Transverse colon (tissue), 4 donors: ENCODE data around the gene DTWD2. TPM values are rescaled to one million over a fixed set of nuclear protein-coding genes. Genes with fewer than 3 reads are reported as not detected.

Source experiments
- DNase-seq: peaks from one replicate; pipeline ENCODE4 v3.0.0-alpha.2; 2019
- H3K27ac ChIP-seq, 4 donors: fragments of 200-600 bp; sonication (generic); 2 replicates each; pipeline ENCODE4 v1.5.1; 2016 to 2018; ENCODE audit warnings: inconsistent platforms in 4 of 4
- H3K27me3 ChIP-seq: fragments of 200-600 bp; sonication (generic); 2 replicates; pipeline ENCODE4 v1.5.1; 2017; ENCODE audit warnings: inconsistent platforms
- H3K36me3 ChIP-seq, 4 donors: fragments of 200-600 bp; sonication (generic); 2 replicates each; pipeline ENCODE4 v1.5.1; 2017 to 2019; ENCODE audit warnings: inconsistent platforms in 4 of 4
- H3K4me1 ChIP-seq, 4 donors: fragments of 200-600 bp; sonication (generic); 2 replicates each; pipeline ENCODE4 v1.5.1; 2017 to 2020; ENCODE audit warnings: inconsistent platforms in 4 of 4
- H3K4me3 ChIP-seq, 4 donors: fragments of 200-600 bp; sonication (generic); 1 replicate in 1 of 4; 2 replicates in 3 of 4; pipeline versions ENCODE4 v1.5.1 to v1.6.1; 2017 to 2019; ENCODE audit warnings: inconsistent platforms in 4 of 4
- H3K9me3 ChIP-seq, 2 donors: fragments of 200-600 bp; sonication (generic); 2 replicates each; pipeline ENCODE4 v1.5.1; 2017 to 2019; ENCODE audit warnings: inconsistent platforms in 2 of 2
- EP300 ChIP-seq: sonication (generic); formaldehyde crosslinking; IDR thresholded peaks from one replicate; pipeline ENCODE4 v1.6.1; 2017; ENCODE audit warnings: antibody characterized with exemption, low read depth
- POLR2A ChIP-seq: fragments of 450-650 bp; IDR thresholded peaks from one replicate; pipeline ENCODE4 v1.6.1; 2016; ENCODE audit warnings: antibody characterized with exemption, mild to moderate bottlenecking, moderate library complexity
- POLR2AphosphoS5 ChIP-seq, 3 donors: sonication (generic); formaldehyde crosslinking; IDR thresholded peaks; one replicate each; pipeline ENCODE4 v1.6.1; 2016; ENCODE audit warnings: antibody characterized with exemption in 3 of 3
- WGBS, 2 donors: methylation state at CpG; one replicate each; pipeline ENCODE4 v1.1.5; 2018; ENCODE audit warnings: low coverage in 1 of 2; 5-methylcytosine and 5-hydroxymethylcytosine counted together
- in situ Hi-C, 4 donors: fragments of 200-750 bp; cut with MboI; loops; one replicate each; pipeline versions ENCODE4 v1.15.0 to v1.15.1; 2017; ENCODE audit warnings: low sequenced_read_pairs in 3 of 4, low pct_ligation_motif_present in 1 of 4, low pct_unique_long_range_greater_than_20kb in 1 of 4
- intact Hi-C: fragments of 100-400 bp; cut with DNase I; formaldehyde crosslinking; loops from one replicate; pipeline ENCODE4 v1.15.1; 2023; ENCODE audit warnings: low total_unique reads
- total RNA-seq, 4 donors: library from RNA; depleted of rRNA; stranded (reverse); fragments of >200 nt; gene quantifications; one replicate each; pipeline ENCODE4 v1.1.0, GENCODE V29; 2016
- TF ChIP-seq, protein P1 (sequence below), 5 experiments: fragments of 200-600 bp in 3 of 5; fragments of 450-650 bp in 2 of 5; sonication (generic) in 3 of 5; IDR thresholded peaks; 1 replicate in 2 of 5; 2 replicates in 3 of 5; pipeline ENCODE4 v1.5.1; 2016 to 2017; ENCODE audit warnings: antibody characterized with exemption in 5 of 5, inconsistent platforms in 3 of 5, mild to moderate bottlenecking in 2 of 5, moderate library complexity in 1 of 5

DTWD2 gene
- total RNA-seq, 4 donors from 2014 or later, result 13.1 to 34.0 (median 23.0) TPM

GRCh38 chr5:118963169-118963568, 25.2 kb downstream of the DTWD2 start:
- H3K9me3 ChIP-seq, result no peaks in the 10 kb centered on the region
- no peak overlapping the region for H3K4me3 ChIP-seq
- intact Hi-C loops, result no loop called here
- H3K4me1 ChIP-seq, result no peaks in the 10 kb centered on the region
- no peak overlapping the region for H3K27ac ChIP-seq
- TF ChIP-seq POLR2A (no peak), POLR2AphosphoS5 (IDR thresholded peaks at IDR 0.05) (no peak), EP300 (no peak)
- TF ChIP-seq, protein P1, sequence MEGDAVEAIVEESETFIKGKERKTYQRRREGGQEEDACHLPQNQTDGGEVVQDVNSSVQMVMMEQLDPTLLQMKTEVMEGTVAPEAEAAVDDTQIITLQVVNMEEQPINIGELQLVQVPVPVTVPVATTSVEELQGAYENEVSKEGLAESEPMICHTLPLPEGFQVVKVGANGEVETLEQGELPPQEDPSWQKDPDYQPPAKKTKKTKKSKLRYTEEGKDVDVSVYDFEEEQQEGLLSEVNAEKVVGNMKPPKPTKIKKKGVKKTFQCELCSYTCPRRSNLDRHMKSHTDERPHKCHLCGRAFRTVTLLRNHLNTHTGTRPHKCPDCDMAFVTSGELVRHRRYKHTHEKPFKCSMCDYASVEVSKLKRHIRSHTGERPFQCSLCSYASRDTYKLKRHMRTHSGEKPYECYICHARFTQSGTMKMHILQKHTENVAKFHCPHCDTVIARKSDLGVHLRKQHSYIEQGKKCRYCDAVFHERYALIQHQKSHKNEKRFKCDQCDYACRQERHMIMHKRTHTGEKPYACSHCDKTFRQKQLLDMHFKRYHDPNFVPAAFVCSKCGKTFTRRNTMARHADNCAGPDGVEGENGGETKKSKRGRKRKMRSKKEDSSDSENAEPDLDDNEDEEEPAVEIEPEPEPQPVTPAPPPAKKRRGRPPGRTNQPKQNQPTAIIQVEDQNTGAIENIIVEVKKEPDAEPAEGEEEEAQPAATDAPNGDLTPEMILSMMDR (IDR thresholded peaks at IDR 0.05), result no peak
- DNase-seq, result no peak
- H3K27me3 ChIP-seq, result no peaks in the 10 kb centered on the region
- H3K36me3 ChIP-seq, result no peaks in the 10 kb centered on the region
- in situ Hi-C loops, result no loop called here

GRCh38 chr5:118960557-118960956, 27.8 kb downstream of the DTWD2 start:
- DNase-seq, result no peak
- intact Hi-C loops, result no loop called here
- Histone ChIP-seq H3K27ac (no peak overlapping the region), H3K4me3 (no peak overlapping the region), H3K27me3 (no peaks in the 10 kb centered on the region), H3K4me1 (no peaks in the 10 kb centered on the region), H3K36me3 (no peaks in the 10 kb centered on the region), H3K9me3 (no peaks in the 10 kb centered on the region)
- in situ Hi-C loops, result no loop called here
- TF ChIP-seq POLR2A (no peak), POLR2AphosphoS5 (IDR thresholded peaks at IDR 0.05) (no peak), EP300 (no peak)
- TF ChIP-seq, protein P1 (IDR thresholded peaks at IDR 0.05), result no peak
- 96 to 100% methylated on average over 1 of the region's 1 CpG for WGBS, 2 donors

- H3K4me1 ChIP-seq, result no peaks in the 10 kb centered on the region
- no peaks in the 10 kb centered on the region for H3K9me3 ChIP-seq
- DNase-seq, result no peak
- H3K4me3 ChIP-seq, result no peak overlapping the region
- H3K36me3 ChIP-seq, result no peaks in the 10 kb centered on the region
- WGBS, 2 donors, result 51 to 52% methylated on average over 2 of the region's 2 CpGs
- no peak overlapping the region for H3K27ac ChIP-seq
- TF ChIP-seq POLR2A, result no peak
- TF ChIP-seq, protein P1 (IDR thresholded peaks at IDR 0.05), result peak in 1 of 5 experiments; percentile 8
- in situ Hi-C loops, result no loop called here
- H3K27me3 ChIP-seq, result no peaks in the 10 kb centered on the region
- intact Hi-C loops, result no loop called here
Observed at GRCh38 chr5:118956727-118957126, 31.6 kb downstream of the DTWD2 start.

DNA sequence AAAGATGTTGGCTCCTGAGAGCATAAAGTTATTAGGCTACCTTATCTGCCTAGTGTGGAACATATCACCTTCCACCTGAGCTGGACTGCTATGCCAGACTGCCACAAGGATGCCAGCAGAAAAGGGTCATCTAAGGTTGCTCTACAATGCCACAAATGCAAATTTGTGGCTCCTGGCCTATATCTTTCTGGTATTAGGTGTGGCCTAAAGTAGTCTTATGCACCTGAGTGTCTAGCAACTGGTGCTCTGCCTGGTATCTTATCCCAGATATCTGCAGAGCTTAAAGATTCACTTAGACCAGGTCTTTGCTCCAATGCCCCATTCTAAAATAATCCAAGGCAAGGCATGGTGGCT, 34.7 kb downstream of the DTWD2 start:
- Histone ChIP-seq H3K4me3 (no peak overlapping the region), H3K27me3 (no peaks in the 10 kb centered on the region), H3K27ac (no peak overlapping the region), H3K4me1 (no peaks in the 10 kb centered on the region), H3K36me3 (no peaks in the 10 kb centered on the region), H3K9me3 (no peaks in the 10 kb centered on the region)
- in situ Hi-C loops, result no loop called here
- intact Hi-C loops, result no loop called here
- DNase-seq, result no peak
- TF ChIP-seq, protein P1 (IDR thresholded peaks at IDR 0.05), result no peak
- TF ChIP-seq POLR2AphosphoS5 (IDR thresholded peaks at IDR 0.05) (no peak), POLR2A (no peak), EP300 (no peak)
